ENCODE measurements around the gene GHRL.

Gene GHRL

GRCh38 chr3:10238345-10239183 lies 54.2 kb downstream of the GHRL start:
- no peak for DNase-seq
